HepG2 (cell line): ENCODE data around the gene TAB3. TPM values are rescaled to one million over a fixed set of nuclear protein-coding genes. Genes with fewer than 3 reads are reported as not detected.

Experiments
- ATAC-seq: fragments of 200-7000 bp; cut with Tn5 transposase; 3 replicates; pipeline ENCODE4 v1.9.1; 2020; ENCODE audit warnings: mild to moderate bottlenecking, moderate library complexity
- BruUV-seq: library from RNA; stranded (reverse); fragments of 400-500 nt; replicated peaks from 2 replicates; lab custom pipeline; 2021; lab: Mats Ljungman, UMichigan
- CTCF ChIA-PET: fragments of 300-600 bp; formaldehyde crosslinking; extraction: SDS; loops from one replicate; lab custom pipeline; 2021; ENCODE audit warnings: low total read pairs, inconsistent platforms, low intra/inter-chr PET ratio; lab: Yijun Ruan, JAX
- POLR2A ChIA-PET: fragments of 350-600 bp; sonication (Branson Sonifier 250); formaldehyde crosslinking; loops from one replicate; lab custom pipeline; 2020; ENCODE audit warnings: antibody characterized with exemption, inconsistent platforms; lab: Yijun Ruan, JAX
- DNase-seq: peaks from one replicate; pipeline ENCODE4 v3.0.0-alpha.2; 2015; ENCODE audit warnings: low spot score
- FAIRE-seq: peaks from 3 replicates; lab custom pipeline; 2011; peaks lifted over from hg19 to GRCh38; lab: Jason Lieb, UNC
- H2AFZ ChIP-seq: one replicate; pipeline ENCODE4 v1.6.1; 2011; ENCODE audit warnings: low read length, inconsistent platforms
- H3K27ac ChIP-seq: fragments of 300-600 bp; 3 replicates; pipeline ENCODE4 v1.8.0; 2011; ENCODE audit warnings: mixed run types, mild to moderate bottlenecking, mixed read lengths, low read length, inconsistent platforms; ENCODE audit not compliant: insufficient read depth; ENCODE audit errors: extremely low read length
- H3K27me3 ChIP-seq, 2 experiments: fragments of 200-600 bp in 1 of 2; 2 replicates in 1 of 2; 3 replicates in 1 of 2; pipeline versions ENCODE4 v1.6.0 to v1.8.0; 2011; ENCODE audit warnings: low read length in 2 of 2, mild to moderate bottlenecking in 2 of 2, moderate library complexity in 2 of 2, inconsistent platforms in 1 of 2; ENCODE audit not compliant: insufficient read depth in 2 of 2, control insufficient read depth in 1 of 2
- H3K36me3 ChIP-seq, 2 experiments: fragments of 200-600 bp in 1 of 2; replicated peaks in 1 of 2; 2 replicates in 1 of 2; 3 replicates in 1 of 2; pipeline versions ENCODE4 v1.5.1 to v1.8.0; 2011; ENCODE audit warnings: low read length in 2 of 2, inconsistent platforms in 1 of 2; ENCODE audit not compliant: insufficient read depth in 2 of 2, control insufficient read depth in 1 of 2
- H3K4me1 ChIP-seq: 2 replicates; pipeline ENCODE4 v1.5.1; 2012; ENCODE audit warnings: low read length, inconsistent platforms; ENCODE audit not compliant: insufficient read depth
- H3K4me2 ChIP-seq: 2 replicates; pipeline ENCODE4 v1.6.0; 2011; ENCODE audit warnings: low read depth, low read length, inconsistent platforms
- H3K4me3 ChIP-seq, 3 experiments: fragments of 200-600 bp in 1 of 3; sonication (generic), shearing (Covaris generic) in 1 of 3; replicated peaks in 1 of 3; 2 replicates each; pipeline ENCODE4 v1.5.1; 2011 to 2016; ENCODE audit warnings: low read length in 3 of 3, inconsistent platforms in 2 of 3, low read depth in 2 of 3, mild to moderate bottlenecking in 2 of 3, control low read depth in 1 of 3, mixed read lengths in 1 of 3; ENCODE audit not compliant: insufficient read depth in 1 of 3
- H3K79me2 ChIP-seq: one replicate; pipeline ENCODE4 v1.6.1; 2011; ENCODE audit warnings: low read length, inconsistent platforms; ENCODE audit not compliant: insufficient read depth
- H3K9ac ChIP-seq: 2 replicates; pipeline ENCODE4 v1.6.0; 2011; ENCODE audit warnings: mild to moderate bottlenecking, low read depth, low read length, inconsistent platforms; ENCODE audit not compliant: insufficient read depth
- H3K9me3 ChIP-seq: 2 replicates; pipeline ENCODE4 v1.5.1; 2012; ENCODE audit warnings: mild to moderate bottlenecking, low read length
- H4K20me1 ChIP-seq: 2 replicates; pipeline ENCODE4 v1.6.0; 2011; ENCODE audit warnings: inconsistent platforms, mild to moderate bottlenecking, low read length, moderate library complexity; ENCODE audit not compliant: insufficient read depth
- DBP ChIP-seq: sonication (generic); formaldehyde crosslinking; IDR thresholded peaks from 2 replicates; pipeline ENCODE4 v1.4.0; 2020; ENCODE audit warnings: missing genetic modification reagents; ENCODE audit errors: not compliant biosample characterization
- DMTF1 ChIP-seq: sonication (generic); formaldehyde crosslinking; IDR thresholded peaks from 2 replicates; pipeline ENCODE4 v1.4.0; 2020; ENCODE audit warnings: mild to moderate bottlenecking, missing genetic modification reagents
- ELF3 ChIP-seq: IDR thresholded peaks from 2 replicates; pipeline ENCODE4 v1.6.1; 2016; ENCODE audit warnings: missing genetic modification reagents, missing compliant biosample characterization
- MEF2D ChIP-seq: sonication (generic); formaldehyde crosslinking; IDR thresholded peaks from 2 replicates; pipeline ENCODE4 v1.5.1; 2020; ENCODE audit warnings: mild to moderate bottlenecking, missing genetic modification reagents
- RCOR2 ChIP-seq: IDR thresholded peaks from 2 replicates; pipeline ENCODE4 v1.6.1; 2016; ENCODE audit warnings: missing biosample characterization, missing genetic modification reagents
- RFXAP ChIP-seq: sonication (generic); formaldehyde crosslinking; IDR thresholded peaks from 2 replicates; pipeline ENCODE4 v1.4.0; 2020; ENCODE audit warnings: missing genetic modification reagents, borderline replicate concordance
- SNRNP70 ChIP-seq: fragments of 200-400 bp; formaldehyde crosslinking; IDR thresholded peaks from 2 replicates; pipeline ENCODE4 v1.6.1; 2017; ENCODE audit warnings: mild to moderate bottlenecking, low read depth, low read length, moderate library complexity
- ZNF274 ChIP-seq: sonication (generic); formaldehyde crosslinking; IDR thresholded peaks from 2 replicates; pipeline ENCODE4 v1.5.1; 2020; ENCODE audit warnings: mild to moderate bottlenecking, missing genetic modification reagents
- ZNF512 ChIP-seq: sonication (generic); formaldehyde crosslinking; IDR thresholded peaks from 2 replicates; pipeline ENCODE4 v1.4.0; 2020; ENCODE audit warnings: mild to moderate bottlenecking, missing genetic modification reagents
- ZNF557 ChIP-seq: sonication (generic); formaldehyde crosslinking; IDR thresholded peaks from 2 replicates; pipeline ENCODE4 v1.4.0; 2020; ENCODE audit warnings: missing genetic modification reagents
- ZNF674 ChIP-seq: sonication (generic); formaldehyde crosslinking; IDR thresholded peaks from 2 replicates; pipeline ENCODE4 v1.5.0; 2020; ENCODE audit warnings: low read depth, mild to moderate bottlenecking, missing genetic modification reagents
- WGBS: methylation state at CpG from one replicate; pipeline ENCODE4 v1.1.6; 2017; ENCODE audit warnings: low lambda C conversion rate; 5-methylcytosine and 5-hydroxymethylcytosine counted together
- in situ Hi-C: cut with HindIII; loops from 2 replicates; pipeline ENCODE4 v1.10.0; 2017; ENCODE audit warnings: low pct_unique_long_range_greater_than_20kb; ENCODE audit not compliant: extremely low pct_ligation_motif_present
- intact Hi-C: fragments of 100-400 bp; cut with micrococcal nuclease; formaldehyde crosslinking; loops from one replicate; pipeline ENCODE4 v1.10.0; 2022; ENCODE audit not compliant: unreplicated experiment
- polyA plus RNA-seq, 8 experiments: library from polyadenylated mRNA; depleted of rRNA in 3 of 8; stranded (reverse) in 7 of 8; unstranded in 1 of 8; fragments of >200 nt; fragmentation: Illumina TruSeq in 4 of 8; extraction: Trizol in 4 of 8; gene quantifications; 2 replicates each; pipeline versions ENCODE4 v1.2.1 to v1.2.3, GENCODE V29; 2011 to 2016; ENCODE audit warnings: low read depth in 4 of 8, missing spikeins in 1 of 8, mixed read lengths in 1 of 8; ENCODE audit not compliant: insufficient read depth in 1 of 8
- total RNA-seq, 5 experiments: library from RNA; depleted of rRNA; stranded (reverse); fragments of >200 nt; fragmentation: Illumina TruSeq; extraction: Trizol; gene quantifications; 2 replicates each; pipeline ENCODE4 v1.2.3, GENCODE V29; 2016; ENCODE audit warnings: low read depth in 1 of 5

TAB3 gene
- total and polyA plus RNA-seq, 2 of the 13 experiments (the other 11 are each of a cell fraction or from before 2014, with no cell fraction given) = 27.2 to 59.8 TPM

GRCh38 chrX:30858098-30858497 lies 31.0 kb downstream of the TAB3 start:
- CTCF ChIA-PET = no interaction called here

More at GRCh38 chrX:30858098-30858497, 31.0 kb downstream of the TAB3 start:
- Histone ChIP-seq H3K4me1 (no peaks in the 10 kb centered on the region), H3K36me3 (peaks cover 7 to 42% of the 10 kb centered on the region in 2 experiments), H3K27me3 (no peaks in the 10 kb centered on the region), H3K9me3 (no peaks in the 10 kb centered on the region), H3K4me3 (no peak overlapping the region), H3K4me2 (no peak overlapping the region), H3K9ac (no peak overlapping the region), H2AFZ (no peak overlapping the region), H3K27ac (no peak overlapping the region), H3K79me2 (peaks cover 2% of the 10 kb centered on the region), H4K20me1 (no peaks in the 10 kb centered on the region)
- intact Hi-C loops = no loop called here
- FAIRE-seq = no peak
- in situ Hi-C loops = no loop called here
- DNase-seq = no peak
- BruUV-seq = no TSS peak
- TF ChIP-seq DMTF1 (CRISPR knock-in tag) (no peak), DBP (CRISPR knock-in tag) (no peak), RFXAP (CRISPR knock-in tag) (no peak), ZNF674 (CRISPR knock-in tag) (no peak), ELF3 (no peak), ZNF274 (CRISPR knock-in tag) (no peak), ZNF557 (CRISPR knock-in tag) (no peak), SNRNP70 (no peak), ZNF512 (CRISPR knock-in tag) (no peak), RCOR2 (no peak), MEF2D (no peak)
- no peak for ATAC-seq
- 91% methylated on average over 1 of the region's 1 CpG for WGBS
- POLR2A ChIA-PET = no interaction called here
